ENCODE measurements around the gene FADS3.

- no peak for TF ChIP-seq POLR2AphosphoS5 (IDR thresholded peaks at IDR 0.05; ENCODE audit: low read depth, low read length)
- no peak for TF ChIP-seq CTCF (CRISPR knock-in tag; IDR thresholded peaks at IDR 0.05)
- TF ChIP-seq ZHX2 (IDR thresholded peaks at IDR 0.05; ENCODE audit: low read depth): no peak
- TF ChIP-seq ZHX2 (CRISPR knock-in tag; IDR thresholded peaks at IDR 0.05; ENCODE audit: borderline replicate concordance): no peak
- no peak for TF ChIP-seq ZNF597 (CRISPR knock-in tag; IDR thresholded peaks at IDR 0.05)
- TF ChIP-seq ZNF569 (CRISPR knock-in tag; IDR thresholded peaks at IDR 0.05; ENCODE audit: borderline replicate concordance): no peak
- no peak for TF ChIP-seq ARID4A (CRISPR knock-in tag; IDR thresholded peaks at IDR 0.05; ENCODE audit: borderline replicate concordance)
- no peak for TF ChIP-seq SMC3 (IDR thresholded peaks at IDR 0.05; ENCODE audit: low read length)
- TF ChIP-seq NKX3-1 (CRISPR knock-in tag; IDR thresholded peaks at IDR 0.05): no peak
- no peak for TF ChIP-seq POGK (CRISPR knock-in tag; conservative IDR thresholded peaks at IDR 0.05)
- TF ChIP-seq KLF16 (CRISPR knock-in tag; IDR thresholded peaks at IDR 0.05): no peak
- TF ChIP-seq GTF2F1 (IDR thresholded peaks at IDR 0.05; ENCODE audit: low read length): no peak
- no peak for TF ChIP-seq ZNF274 (CRISPR knock-in tag; IDR thresholded peaks at IDR 0.05)
- no peak for TF ChIP-seq MAF1 (CRISPR knock-in tag; IDR thresholded peaks at IDR 0.05; ENCODE audit: borderline replicate concordance)
- TF ChIP-seq PBX2 (CRISPR knock-in tag; IDR thresholded peaks at IDR 0.05): no peak
These were observed 22.5 kb downstream of the FADS3 start for GRCh38 chr11:61868571-61869428.
